Neural progenitor cell (in vitro differentiated cells): Measurements from ENCODE around the gene IGLL5. TPM values are rescaled to one million over a fixed set of nuclear protein-coding genes. Genes with fewer than 3 reads are reported as not detected.

Experiments
- DNase-seq: peaks from one replicate; pipeline ENCODE4 v3.0.0-alpha.2; 2016; ENCODE audit warnings: low spot score
- H2AFZ ChIP-seq: fragments of 200-600 bp; sonication (generic); replicated peaks from 2 replicates; pipeline ENCODE4 v1.6.1; 2016; ENCODE audit warnings: antibody characterized with exemption
- H3F3A ChIP-seq: fragments of 200-600 bp; sonication (generic); 2 replicates; pipeline ENCODE4 v1.6.1; 2016; ENCODE audit warnings: antibody characterized with exemption, low read depth
- H3K27ac ChIP-seq: fragments of 200-600 bp; sonication (generic); 2 replicates; pipeline ENCODE4 v1.5.1; 2016; ENCODE audit warnings: mild to moderate bottlenecking
- H3K27me3 ChIP-seq: fragments of 200-600 bp; sonication (generic); 2 replicates; pipeline ENCODE4 v1.6.1; 2016; ENCODE audit warnings: mild to moderate bottlenecking, moderate library complexity
- H3K36me3 ChIP-seq: fragments of 200-600 bp; sonication (generic); 2 replicates; pipeline ENCODE4 v1.5.1; 2016
- H3K4me1 ChIP-seq: fragments of 200-600 bp; sonication (generic); 2 replicates; pipeline ENCODE4 v1.6.1; 2016; ENCODE audit warnings: mixed run types
- H3K4me2 ChIP-seq: fragments of 200-600 bp; sonication (generic); 2 replicates; pipeline ENCODE4 v1.6.1; 2016
- H3K4me3 ChIP-seq: fragments of 200-600 bp; sonication (generic); 2 replicates; pipeline ENCODE4 v1.5.1; 2016
- H3K79me2 ChIP-seq: fragments of 200-600 bp; sonication (generic); 2 replicates; pipeline ENCODE4 v1.6.1; 2016; ENCODE audit warnings: low read depth
- H3K9ac ChIP-seq: fragments of 200-600 bp; sonication (generic); 2 replicates; pipeline ENCODE4 v1.6.1; 2016
- H3K9me3 ChIP-seq: fragments of 200-600 bp; sonication (generic); 2 replicates; pipeline ENCODE4 v1.5.1; 2016; ENCODE audit warnings: low read depth
- H4K20me1 ChIP-seq: fragments of 200-600 bp; sonication (generic); 2 replicates; pipeline ENCODE4 v1.6.1; 2016; ENCODE audit warnings: low read depth
- H3K27ac Mint-ChIP-seq: 3 replicates; pipeline ENCODE4 v1.8.0; 2021; ENCODE audit warnings: mixed read lengths
- H3K27me3 Mint-ChIP-seq: 2 replicates; pipeline ENCODE4 v1.8.0; 2022; ENCODE audit warnings: low read depth, mild to moderate bottlenecking, inconsistent platforms, moderate library complexity, mixed read lengths; ENCODE audit not compliant: insufficient read depth
- H3K36me3 Mint-ChIP-seq: 3 replicates; pipeline ENCODE4 v1.8.0; 2021; ENCODE audit warnings: mixed read lengths
- H3K4me1 Mint-ChIP-seq: 3 replicates; pipeline ENCODE4 v1.8.0; 2021; ENCODE audit warnings: mixed read lengths
- H3K4me3 Mint-ChIP-seq: 3 replicates; pipeline ENCODE4 v1.8.0; 2021; ENCODE audit warnings: mild to moderate bottlenecking, moderate library complexity, mixed read lengths
- H3K9me3 Mint-ChIP-seq: 3 replicates; pipeline ENCODE4 v1.8.0; 2020; ENCODE audit warnings: mixed read lengths
- EZH2 ChIP-seq: fragments of 200-600 bp; sonication (generic); IDR thresholded peaks from 2 replicates; pipeline ENCODE4 v1.6.1; 2017; ENCODE audit warnings: antibody characterized with exemption, mild to moderate bottlenecking, moderate library complexity
- EZH2phosphoT487 ChIP-seq: fragments of 200-600 bp; sonication (generic); IDR thresholded peaks from 2 replicates; pipeline ENCODE4 v1.6.1; 2017; ENCODE audit warnings: antibody characterized with exemption
- total RNA-seq: library from RNA; depleted of rRNA; stranded (reverse); fragments of >200 nt; gene quantifications from 2 replicates; pipeline ENCODE4 v1.2.3, GENCODE V29; 2015; ENCODE audit warnings: low replicate concordance
- TF ChIP-seq, protein P1 (sequence below): fragments of 200-600 bp; sonication (generic); IDR thresholded peaks from 2 replicates; pipeline ENCODE4 v1.5.1; 2017; ENCODE audit warnings: antibody characterized with exemption, mild to moderate bottlenecking

Gene IGLL5
- total RNA-seq, 1 donor from 2014 or later, result not detected

DNA sequence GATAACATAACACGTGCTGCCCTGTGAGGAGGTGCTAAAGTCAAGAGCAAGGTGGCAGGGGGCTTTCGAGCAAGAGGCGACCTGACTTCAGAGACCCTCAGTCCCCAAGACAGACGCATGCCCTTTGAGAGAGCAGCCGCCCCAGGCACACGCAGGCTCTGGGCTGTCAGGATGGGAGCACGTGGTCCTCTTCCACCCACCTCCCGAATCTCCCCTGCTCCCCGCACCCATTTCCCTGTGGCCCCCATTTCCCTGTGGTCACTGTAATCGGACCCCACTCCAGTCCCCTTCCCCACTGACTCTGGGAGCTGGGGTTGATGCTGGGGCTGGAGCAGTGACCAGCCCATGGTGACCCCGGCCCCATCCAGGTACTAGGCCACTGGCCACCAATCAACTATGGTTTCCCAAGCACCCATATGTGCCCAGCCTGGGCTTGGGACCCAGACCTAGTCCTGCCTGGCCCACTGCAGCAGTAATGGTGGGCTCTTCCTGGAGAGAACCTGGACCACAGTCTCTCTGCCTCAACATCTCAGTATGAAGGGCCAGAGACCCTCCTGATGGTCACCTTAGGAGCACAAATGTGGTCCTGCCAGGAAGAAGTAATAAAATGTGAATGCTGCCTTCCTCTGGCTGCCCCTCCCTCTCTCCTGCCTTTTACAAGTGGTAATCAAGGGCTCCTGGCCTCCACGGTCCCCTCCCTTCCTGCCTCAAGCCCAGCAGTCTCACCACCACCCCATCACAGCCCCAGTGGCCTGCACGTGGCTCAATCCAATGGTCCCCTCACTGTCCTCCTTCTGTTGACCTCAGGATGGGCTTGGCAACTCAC, 39.0 kb downstream of the IGLL5 start:
- no peaks in the 10 kb centered on the region for H3K9me3 ChIP-seq
- DNase-seq, result no peak
- H3K9ac ChIP-seq, result no peak overlapping the region
- peaks cover 3% of the 10 kb centered on the region for H3K4me1 ChIP-seq
- Mint-ChIP-seq H3K9me3 (no peaks in the 10 kb centered on the region), H3K27ac (peak overlapping the region; percentile 36), H3K4me1 (peaks cover 2% of the 10 kb centered on the region), H3K4me3 (peak overlapping the region; percentile 48), H3K36me3 (no peaks in the 10 kb centered on the region), H3K27me3 (peaks cover 5% of the 10 kb centered on the region)
- H3K27me3 ChIP-seq, result peaks cover 43% of the 10 kb centered on the region
- H3K36me3 ChIP-seq, result no peaks in the 10 kb centered on the region
- H2AFZ ChIP-seq, result no peak overlapping the region
- H3K4me3 ChIP-seq, result no peak overlapping the region
- no peaks in the 10 kb centered on the region for H3K79me2 ChIP-seq
- H4K20me1 ChIP-seq, result no peaks in the 10 kb centered on the region
- H3K4me2 ChIP-seq, result no peak overlapping the region
- TF ChIP-seq, protein P1, sequence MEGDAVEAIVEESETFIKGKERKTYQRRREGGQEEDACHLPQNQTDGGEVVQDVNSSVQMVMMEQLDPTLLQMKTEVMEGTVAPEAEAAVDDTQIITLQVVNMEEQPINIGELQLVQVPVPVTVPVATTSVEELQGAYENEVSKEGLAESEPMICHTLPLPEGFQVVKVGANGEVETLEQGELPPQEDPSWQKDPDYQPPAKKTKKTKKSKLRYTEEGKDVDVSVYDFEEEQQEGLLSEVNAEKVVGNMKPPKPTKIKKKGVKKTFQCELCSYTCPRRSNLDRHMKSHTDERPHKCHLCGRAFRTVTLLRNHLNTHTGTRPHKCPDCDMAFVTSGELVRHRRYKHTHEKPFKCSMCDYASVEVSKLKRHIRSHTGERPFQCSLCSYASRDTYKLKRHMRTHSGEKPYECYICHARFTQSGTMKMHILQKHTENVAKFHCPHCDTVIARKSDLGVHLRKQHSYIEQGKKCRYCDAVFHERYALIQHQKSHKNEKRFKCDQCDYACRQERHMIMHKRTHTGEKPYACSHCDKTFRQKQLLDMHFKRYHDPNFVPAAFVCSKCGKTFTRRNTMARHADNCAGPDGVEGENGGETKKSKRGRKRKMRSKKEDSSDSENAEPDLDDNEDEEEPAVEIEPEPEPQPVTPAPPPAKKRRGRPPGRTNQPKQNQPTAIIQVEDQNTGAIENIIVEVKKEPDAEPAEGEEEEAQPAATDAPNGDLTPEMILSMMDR, result no peak
- no peak for TF ChIP-seq EZH2phosphoT487
- no peak for TF ChIP-seq EZH2
- H3F3A ChIP-seq, result no peaks in the 10 kb centered on the region
- H3K27ac ChIP-seq, result no peak overlapping the region

DNA sequence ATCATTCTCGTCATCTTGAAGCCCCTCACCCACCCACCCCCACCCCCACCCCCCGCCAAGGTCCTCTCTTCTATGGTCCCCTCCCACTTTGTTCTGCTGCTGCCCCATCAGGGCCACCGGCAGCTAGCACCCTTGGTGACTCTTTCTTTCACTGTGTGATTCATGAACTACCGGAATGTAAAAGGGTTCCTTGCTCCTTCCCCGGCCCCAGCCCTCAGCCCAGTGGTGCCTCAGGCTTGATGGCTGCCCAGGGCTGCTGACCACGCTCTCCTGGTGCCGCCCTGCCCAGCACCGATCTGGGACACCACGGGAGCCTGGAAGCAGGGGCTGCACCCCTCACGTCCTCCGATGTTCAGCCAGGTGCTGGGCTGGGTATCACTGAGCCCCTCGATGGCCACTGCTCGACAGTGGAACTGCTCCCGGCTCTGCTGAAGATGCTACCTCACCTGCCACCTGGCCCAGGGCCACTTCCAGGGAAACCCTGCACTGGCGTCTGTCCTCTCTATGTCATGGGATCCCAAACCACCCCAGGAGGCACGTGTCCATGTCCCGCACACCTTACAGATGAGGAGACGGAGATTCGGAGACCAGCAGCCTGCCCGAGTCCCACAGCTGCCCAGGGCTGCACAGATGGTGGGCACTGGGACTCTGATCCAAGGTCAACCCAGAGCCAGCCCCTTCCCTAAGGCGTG, 39.7 kb downstream of the IGLL5 start:
- H3K36me3 Mint-ChIP-seq, result no peaks in the 10 kb centered on the region
- no peak overlapping the region for H3K27ac Mint-ChIP-seq
- DNase-seq, result no peak
- Histone ChIP-seq H3K4me1 (peaks cover 3% of the 10 kb centered on the region), H3K79me2 (no peaks in the 10 kb centered on the region), H3K9ac (no peak overlapping the region), H2AFZ (no peak overlapping the region), H3K27me3 (peaks cover 36% of the 10 kb centered on the region), H4K20me1 (no peaks in the 10 kb centered on the region), H3K27ac (no peak overlapping the region), H3K36me3 (no peaks in the 10 kb centered on the region), H3K9me3 (no peaks in the 10 kb centered on the region), H3F3A (no peaks in the 10 kb centered on the region), H3K4me3 (no peak overlapping the region), H3K4me2 (no peak overlapping the region)
- H3K9me3 Mint-ChIP-seq, result no peaks in the 10 kb centered on the region
- peaks cover 2% of the 10 kb centered on the region for H3K4me1 Mint-ChIP-seq
- no peak overlapping the region for H3K4me3 Mint-ChIP-seq
- peaks cover 5% of the 10 kb centered on the region for H3K27me3 Mint-ChIP-seq
- no peak for TF ChIP-seq EZH2phosphoT487
- TF ChIP-seq, protein P1, result no peak
- no peak for TF ChIP-seq EZH2

DNA sequence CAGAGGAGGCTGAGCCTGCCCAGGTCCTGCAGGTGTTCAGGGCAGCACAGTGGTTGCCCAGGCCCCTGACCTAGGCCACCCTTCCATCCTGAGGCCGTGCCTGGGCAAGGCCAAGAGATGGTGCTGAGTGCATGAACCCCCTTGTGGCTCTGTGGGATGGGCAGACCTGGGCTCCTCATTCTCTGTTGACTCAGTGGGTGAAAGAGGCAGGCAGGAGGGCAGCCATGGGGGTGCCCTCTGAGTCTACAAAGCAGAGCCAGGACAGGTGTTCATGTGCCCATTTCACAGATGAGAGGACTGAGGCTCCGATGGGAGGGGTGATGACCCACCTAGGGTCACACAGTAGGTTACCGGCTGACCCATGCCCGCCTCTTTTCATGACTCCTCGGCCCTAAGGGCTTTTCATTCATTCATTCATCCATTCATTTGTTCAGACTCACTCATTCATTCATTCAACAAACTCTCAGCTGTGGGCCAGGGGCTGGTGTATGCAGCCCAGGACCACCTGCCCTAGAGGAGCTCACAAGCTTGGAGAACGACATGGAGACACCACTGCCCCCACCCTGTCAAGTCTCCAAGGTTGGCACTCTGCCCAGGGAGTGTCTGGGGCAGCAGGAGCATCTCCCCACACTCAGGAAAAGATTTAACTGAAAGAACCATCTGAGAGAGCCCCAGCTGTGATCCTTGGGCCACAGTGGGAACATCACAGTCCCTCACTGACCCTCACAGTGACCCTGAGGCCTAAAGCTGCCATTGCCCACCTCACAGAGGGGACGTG, 40.5 kb downstream of the IGLL5 start:
- no peaks in the 10 kb centered on the region for H3K36me3 Mint-ChIP-seq
- Histone ChIP-seq H3K4me2 (no peak overlapping the region), H3K9me3 (no peaks in the 10 kb centered on the region), H3K27ac (no peak overlapping the region), H3K9ac (no peak overlapping the region), H2AFZ (no peak overlapping the region), H3K79me2 (no peaks in the 10 kb centered on the region), H3K4me3 (no peak overlapping the region), H4K20me1 (no peaks in the 10 kb centered on the region), H3K4me1 (peaks cover 3% of the 10 kb centered on the region), H3K27me3 (peaks cover 36% of the 10 kb centered on the region), H3F3A (no peaks in the 10 kb centered on the region), H3K36me3 (no peaks in the 10 kb centered on the region)
- no peak overlapping the region for H3K27ac Mint-ChIP-seq
- peaks cover 2% of the 10 kb centered on the region for H3K4me1 Mint-ChIP-seq
- peaks cover 5% of the 10 kb centered on the region for H3K27me3 Mint-ChIP-seq
- H3K4me3 Mint-ChIP-seq, result no peak overlapping the region
- TF ChIP-seq EZH2, result no peak
- no peak for TF ChIP-seq EZH2phosphoT487
- TF ChIP-seq, protein P1, result no peak
- no peaks in the 10 kb centered on the region for H3K9me3 Mint-ChIP-seq
- DNase-seq, result no peak
